HAP-1 (cell line): ENCODE results near the gene ADH5.
"Not testable (repeated sequence)": the region's sequence is repeated elsewhere in the genome, so short reads cannot be mapped to it uniquely, and the experiment has no call there.

Experiments
- DNase-seq, 2 experiments: peaks; one replicate each; pipeline ENCODE4 v3.0.0-alpha.2; 2016 to 2020; ENCODE audit warnings: low spot score in 2 of 2
- H3K27me3 ChIP-seq: fragments of 250-450 bp; sonication (Bioruptor Pico); 2 replicates; pipeline ENCODE4 v1.5.1; 2020; ENCODE audit warnings: low read depth, mild to moderate bottlenecking, moderate library complexity
- H3K36me3 ChIP-seq: fragments of 250-450 bp; sonication (Bioruptor Pico); replicated peaks from 2 replicates; pipeline ENCODE4 v1.5.1; 2020; ENCODE audit warnings: mild to moderate bottlenecking
- H3K4me1 ChIP-seq: fragments of 250-450 bp; sonication (Bioruptor Pico); 2 replicates; pipeline ENCODE4 v1.5.1; 2020; ENCODE audit warnings: mild to moderate bottlenecking
- H3K4me3 ChIP-seq: fragments of 250-450 bp; sonication (Bioruptor Pico); 2 replicates; pipeline ENCODE4 v1.5.1; 2020; ENCODE audit warnings: mild to moderate bottlenecking, moderate library complexity
- H3K9me3 ChIP-seq: fragments of 250-450 bp; sonication (Bioruptor Pico); 2 replicates; pipeline ENCODE4 v1.5.1; 2020; ENCODE audit warnings: mild to moderate bottlenecking, moderate library complexity
- in situ Hi-C: fragments of 300-500 bp; cut with MboI; formaldehyde crosslinking; loops from 3 replicates; pipeline ENCODE4 v1.14.3; 2020; ENCODE audit warnings: low sequenced_read_pairs, inconsistent platforms, mixed read lengths

ADH5 gene

DNA sequence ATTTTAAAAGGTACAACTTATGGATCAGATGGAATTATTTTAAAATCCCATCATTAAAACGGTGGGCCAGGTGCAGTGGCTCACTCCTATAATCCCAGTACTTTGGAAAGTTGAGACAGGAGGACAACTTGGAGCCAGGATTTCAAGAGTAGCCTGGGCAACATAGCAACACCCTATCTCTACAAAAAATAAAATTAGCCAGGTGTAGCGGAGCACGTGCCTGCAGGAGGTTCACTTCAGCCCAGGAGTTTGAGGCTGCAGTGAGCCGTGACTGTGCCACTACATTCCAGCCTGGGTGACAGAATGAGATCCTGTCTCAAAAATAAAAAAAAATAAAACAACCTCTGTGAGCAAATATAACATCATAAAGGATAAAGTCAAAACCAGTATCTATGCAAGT is 11.4 kb downstream of the ADH5 start:
- no peaks in the 10 kb centered on the region for H3K9me3 ChIP-seq
- H3K27me3 ChIP-seq, result no peaks in the 10 kb centered on the region
- in situ Hi-C loops, result no loop called here
- no peak overlapping the region for H3K4me3 ChIP-seq
- DNase-seq, result no peak
- no peaks in the 10 kb centered on the region for H3K4me1 ChIP-seq
- peaks cover 85% of the 10 kb centered on the region for H3K36me3 ChIP-seq

DNA sequence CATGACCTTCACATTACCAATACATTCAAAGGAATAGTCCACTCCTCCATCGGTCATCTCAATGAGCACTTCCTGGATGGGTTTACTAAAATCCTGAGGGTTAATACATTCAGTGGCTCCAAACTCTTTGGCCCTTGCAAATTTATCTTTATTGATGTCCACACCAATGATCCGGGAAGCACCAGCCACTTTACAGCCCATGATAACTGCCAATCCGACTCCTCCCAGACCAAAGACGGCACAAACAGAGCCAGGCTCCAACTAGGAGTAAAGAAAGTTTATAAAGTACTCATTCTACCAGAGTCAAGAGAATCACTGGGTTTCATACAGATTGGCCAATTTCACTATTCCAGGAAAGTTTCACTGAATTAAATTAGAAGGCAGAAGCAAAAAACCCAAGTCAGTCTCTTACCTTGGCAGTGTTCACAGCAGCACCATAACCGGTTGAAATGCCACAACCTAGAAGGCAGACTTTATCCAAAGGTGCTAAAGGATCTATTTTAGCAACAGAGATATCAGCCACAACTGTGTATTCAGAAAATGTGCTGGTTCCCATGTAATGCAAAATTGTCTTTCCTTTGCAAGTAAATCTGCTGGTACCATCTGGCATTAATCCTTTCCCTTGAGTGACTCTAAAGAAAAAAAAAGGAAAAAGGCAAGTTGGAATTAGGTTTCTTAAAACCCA is 12.2 kb downstream of the ADH5 start:
- H3K4me1 ChIP-seq, result no peaks in the 10 kb centered on the region
- peaks cover 85% of the 10 kb centered on the region for H3K36me3 ChIP-seq
- no peak overlapping the region for H3K4me3 ChIP-seq
- in situ Hi-C loops, result no loop called here
- H3K9me3 ChIP-seq, result no peaks in the 10 kb centered on the region
- no peak for DNase-seq
- H3K27me3 ChIP-seq, result no peaks in the 10 kb centered on the region

- H3K27me3 ChIP-seq, result no peaks in the 10 kb centered on the region
- no peak for DNase-seq
- H3K4me1 ChIP-seq, result no peaks in the 10 kb centered on the region
- no peak overlapping the region for H3K4me3 ChIP-seq
- no peaks in the 10 kb centered on the region for H3K9me3 ChIP-seq
- in situ Hi-C loops, result loop anchor here (25.0 kb wide), 1 partner anchor 338 kb away; no protein-coding TSS in a partner anchor
- peaks cover 72% of the 10 kb centered on the region for H3K36me3 ChIP-seq
Observed at GRCh38 chr4:99074816-99075215, 13.8 kb downstream of the ADH5 start.

DNA sequence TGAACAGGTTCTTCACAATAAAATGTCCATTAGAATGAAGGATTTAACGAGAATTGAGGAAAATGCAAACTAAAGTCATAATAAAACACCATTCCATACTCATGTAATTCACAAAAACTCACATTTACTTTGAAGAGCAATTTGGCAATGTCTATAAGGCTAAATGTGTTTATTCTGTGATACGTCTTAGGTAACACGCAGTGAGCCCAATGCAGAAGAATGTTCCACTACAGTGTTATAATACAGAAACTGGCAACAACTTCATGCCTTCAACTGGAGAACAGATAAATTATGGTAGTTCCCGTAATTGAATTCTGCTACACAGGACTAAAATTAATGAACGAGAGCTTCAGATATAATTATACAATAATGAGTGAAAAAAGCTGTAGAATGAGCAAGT is 17.4 kb downstream of the ADH5 start:
- H3K36me3 ChIP-seq, result peaks cover 57% of the 10 kb centered on the region
- in situ Hi-C loops, result loop anchor here (25.0 kb wide), 1 partner anchor 334 kb away; no protein-coding TSS in a partner anchor
- H3K9me3 ChIP-seq, result no peaks in the 10 kb centered on the region

DNA sequence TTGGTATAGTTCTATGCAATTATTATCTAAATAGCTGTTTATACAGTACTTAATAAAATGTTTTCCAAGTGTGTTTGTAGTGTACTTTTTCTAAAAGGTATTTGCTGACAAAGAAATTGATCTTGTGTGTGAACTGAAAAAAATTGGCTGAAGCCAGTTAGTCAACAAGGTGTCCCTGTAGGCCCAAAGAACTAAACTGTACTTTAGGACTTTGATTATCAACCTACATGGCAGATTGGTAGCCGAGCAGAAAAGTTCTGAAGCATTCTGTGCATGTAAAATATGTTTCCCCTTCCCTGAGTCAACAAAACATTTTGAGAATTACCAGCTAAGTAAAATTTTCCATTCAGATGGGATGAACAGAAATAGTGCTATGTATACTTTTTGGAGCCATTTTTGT is 21.0 kb downstream of the ADH5 start:
- Histone ChIP-seq H3K36me3 (peaks cover 38% of the 10 kb centered on the region), H3K4me3 (no peak overlapping the region), H3K27me3 (no peaks in the 10 kb centered on the region), H3K9me3 (no peaks in the 10 kb centered on the region), H3K4me1 (no peaks in the 10 kb centered on the region)
- DNase-seq, result no peak
- in situ Hi-C loops, result loop anchor here (25.0 kb wide), 1 partner anchor 330 kb away; no protein-coding TSS in a partner anchor

More for the DNA sequence above, 17.4 kb downstream of the ADH5 start:
- H3K4me1 ChIP-seq, result no peaks in the 10 kb centered on the region
- H3K4me3 ChIP-seq, result no peak overlapping the region
- no peak for DNase-seq
- H3K27me3 ChIP-seq, result no peaks in the 10 kb centered on the region

GRCh38 chr4:99065521-99065920 is 23.1 kb downstream of the ADH5 start:
- H3K36me3 ChIP-seq, result peaks cover 41% of the 10 kb centered on the region

DNA sequence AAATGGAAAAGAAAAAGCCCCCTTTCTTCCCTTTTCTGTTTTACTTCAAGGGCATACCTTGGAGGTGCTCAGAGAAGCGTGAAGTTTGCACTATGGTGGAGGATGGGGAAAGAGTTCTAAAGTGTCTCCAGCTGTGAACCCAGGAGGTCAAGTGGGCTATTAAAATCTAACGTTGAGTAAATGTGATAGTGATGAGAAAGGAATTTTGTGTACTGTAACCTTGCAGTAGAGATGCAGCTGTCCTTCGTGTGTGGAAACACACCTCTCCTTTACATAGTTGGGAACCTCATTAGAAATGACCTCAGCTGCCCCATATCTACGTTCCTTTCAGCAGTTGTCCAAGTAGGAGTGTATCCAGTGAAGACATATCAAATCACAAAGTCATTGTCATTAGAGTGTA is 26.5 kb downstream of the ADH5 start:
- in situ Hi-C loops, result loop anchor here (25.0 kb wide), 1 partner anchor 325 kb away; no protein-coding TSS in a partner anchor
- Histone ChIP-seq H3K4me1 (no peaks in the 10 kb centered on the region), H3K4me3 (no peak overlapping the region), H3K27me3 (no peaks in the 10 kb centered on the region), H3K36me3 (peaks cover 56% of the 10 kb centered on the region), H3K9me3 (no peaks in the 10 kb centered on the region)
- no peak for DNase-seq

More at GRCh38 chr4:99065521-99065920, 23.1 kb downstream of the ADH5 start:
- not testable (repeated sequence) for H3K27me3 ChIP-seq, H3K4me1 ChIP-seq, DNase-seq, H3K9me3 ChIP-seq, H3K4me3 ChIP-seq
- in situ Hi-C loops, result loop anchor here (25.0 kb wide), 1 partner anchor 328 kb away; no protein-coding TSS in a partner anchor

GRCh38 chr4:99061048-99061700 is 27.4 kb downstream of the ADH5 start:
- H3K4me3 ChIP-seq, result no peak overlapping the region
- in situ Hi-C loops, result loop anchor here (25.0 kb wide), 1 partner anchor 324 kb away; no protein-coding TSS in a partner anchor
- H3K36me3 ChIP-seq, result peaks cover 56% of the 10 kb centered on the region
- H3K27me3 ChIP-seq, result no peaks in the 10 kb centered on the region
- DNase-seq, result no peak
- no peaks in the 10 kb centered on the region for H3K4me1 ChIP-seq
- no peaks in the 10 kb centered on the region for H3K9me3 ChIP-seq

GRCh38 chr4:99059550-99059949 is 29.0 kb downstream of the ADH5 start:
- Histone ChIP-seq H3K4me3 (no peak overlapping the region), H3K27me3 (no peaks in the 10 kb centered on the region), H3K36me3 (peaks cover 49% of the 10 kb centered on the region), H3K4me1 (0 out of 2 replicates have a peak, but pooled peaks cover 2% of the 10 kb centered on the region), H3K9me3 (no peaks in the 10 kb centered on the region)
- no peak for DNase-seq
- in situ Hi-C loops, result loop anchor here (25.0 kb wide), 1 partner anchor 322 kb away; no protein-coding TSS in a partner anchor

DNA sequence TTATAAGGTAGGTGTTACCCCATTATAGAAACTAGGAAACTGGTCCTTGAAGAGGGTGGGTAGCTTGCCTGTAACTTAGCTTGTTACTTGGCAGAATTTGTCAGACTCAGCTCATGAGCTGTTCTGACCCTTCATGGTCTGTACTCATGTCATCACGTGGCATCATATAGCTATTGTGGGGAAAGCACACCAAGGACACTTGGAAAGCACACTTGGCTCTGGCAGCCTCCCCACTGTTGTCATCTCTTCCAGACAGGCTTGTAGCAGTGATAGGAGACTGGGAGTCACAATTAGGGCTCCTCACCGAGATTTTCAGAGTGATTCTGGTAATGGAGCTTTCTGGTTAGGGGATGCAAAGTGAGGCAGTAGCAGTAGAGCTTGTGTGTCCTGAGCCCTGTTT is 30.4 kb downstream of the ADH5 start:
- Histone ChIP-seq H3K4me1 (0 out of 2 replicates have a peak, but pooled peaks cover 2% of the 10 kb centered on the region), H3K27me3 (no peaks in the 10 kb centered on the region), H3K9me3 (no peaks in the 10 kb centered on the region), H3K4me3 (no peak overlapping the region), H3K36me3 (peaks cover 47% of the 10 kb centered on the region)
- no peak for DNase-seq
- in situ Hi-C loops, result loop anchor here (25.0 kb wide), 1 partner anchor 321 kb away; no protein-coding TSS in a partner anchor

DNA sequence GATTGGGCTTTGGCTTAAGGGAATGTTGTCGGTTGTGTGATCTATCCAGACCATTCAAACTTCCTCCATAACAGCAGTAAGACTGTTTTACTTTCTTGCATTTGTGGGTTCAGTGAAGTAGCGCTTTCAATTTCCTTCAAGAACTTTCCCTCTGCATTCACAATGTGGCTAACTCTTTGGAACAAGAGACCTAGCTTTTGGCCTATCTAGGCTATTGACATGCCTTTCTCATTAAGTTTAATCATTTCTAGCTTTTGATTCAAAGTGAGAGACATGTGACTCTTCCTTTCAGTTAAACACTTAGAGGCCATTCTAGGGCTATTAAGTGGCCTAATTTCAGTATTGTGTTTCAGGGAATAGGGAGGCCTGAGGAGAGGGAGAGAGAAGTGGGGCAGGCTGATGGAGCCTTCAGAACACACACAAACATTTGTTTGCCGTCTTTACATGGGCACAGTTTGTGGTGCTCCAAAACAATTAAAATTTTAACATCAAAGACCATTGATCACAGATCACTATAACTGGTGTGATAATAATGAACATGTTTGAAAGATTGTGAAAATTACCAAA is 34.1 kb downstream of the ADH5 start:
- no peak for DNase-seq
- H3K27me3 ChIP-seq, result no peaks in the 10 kb centered on the region
- H3K36me3 ChIP-seq, result peaks cover 64% of the 10 kb centered on the region
- no peak overlapping the region for H3K4me3 ChIP-seq
- no peaks in the 10 kb centered on the region for H3K9me3 ChIP-seq
- 0 out of 2 replicates have a peak, but pooled peaks cover 2% of the 10 kb centered on the region for H3K4me1 ChIP-seq
- in situ Hi-C loops, result loop anchor here (25.0 kb wide), 1 partner anchor 317 kb away; no protein-coding TSS in a partner anchor

DNA sequence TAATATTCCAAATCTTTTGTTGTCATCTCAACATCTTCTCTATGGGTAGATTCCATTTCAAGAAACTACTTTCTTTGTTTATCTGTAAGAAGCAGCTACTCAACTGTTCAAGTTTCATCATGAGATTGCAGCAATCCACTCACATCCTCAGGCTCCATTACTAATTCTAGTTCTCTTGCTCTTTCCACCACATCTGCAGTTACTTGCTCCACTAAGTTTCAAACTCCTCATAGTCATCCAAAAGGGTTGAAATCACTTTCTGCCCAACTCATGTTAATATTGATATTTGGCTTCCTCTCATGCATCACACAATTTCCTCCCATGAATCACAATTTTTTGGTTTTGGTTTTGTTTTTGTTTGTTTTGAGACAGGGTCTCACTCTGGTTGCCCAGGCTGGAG is 35.7 kb downstream of the ADH5 start:
- Histone ChIP-seq H3K9me3 (no peaks in the 10 kb centered on the region), H3K27me3 (no peaks in the 10 kb centered on the region), H3K4me1 (0 out of 2 replicates have a peak, but pooled peaks cover 2% of the 10 kb centered on the region), H3K36me3 (peaks cover 66% of the 10 kb centered on the region), H3K4me3 (no peak overlapping the region)
- DNase-seq, result no peak
- in situ Hi-C loops, result loop anchor here (25.0 kb wide), 1 partner anchor 316 kb away; no protein-coding TSS in a partner anchor

DNA sequence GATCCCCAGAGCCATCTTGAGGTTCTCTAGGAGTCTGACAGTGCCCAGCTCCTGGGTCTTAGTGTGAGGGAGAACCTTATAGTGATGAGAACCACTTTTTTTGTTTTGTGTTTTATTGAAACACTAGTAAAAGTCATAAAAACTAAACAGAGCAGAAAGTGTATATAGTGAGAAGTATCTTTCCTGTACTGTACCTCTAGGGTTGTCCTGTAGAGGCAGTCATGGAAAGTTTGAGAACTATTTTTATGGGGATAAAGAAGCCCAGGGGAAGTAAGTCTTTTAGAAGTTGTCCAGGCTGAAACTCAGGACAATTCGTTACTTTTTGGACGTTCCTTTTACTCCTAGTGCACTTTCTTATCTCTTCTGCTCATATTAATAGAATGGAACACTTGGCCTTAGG is 40.9 kb downstream of the ADH5 start:
- peaks cover 54% of the 10 kb centered on the region for H3K36me3 ChIP-seq
- no peaks in the 10 kb centered on the region for H3K27me3 ChIP-seq
- no peaks in the 10 kb centered on the region for H3K4me1 ChIP-seq
- no peak for DNase-seq
- H3K9me3 ChIP-seq, result no peaks in the 10 kb centered on the region
- in situ Hi-C loops, result no loop called here
- no peak overlapping the region for H3K4me3 ChIP-seq

DNA sequence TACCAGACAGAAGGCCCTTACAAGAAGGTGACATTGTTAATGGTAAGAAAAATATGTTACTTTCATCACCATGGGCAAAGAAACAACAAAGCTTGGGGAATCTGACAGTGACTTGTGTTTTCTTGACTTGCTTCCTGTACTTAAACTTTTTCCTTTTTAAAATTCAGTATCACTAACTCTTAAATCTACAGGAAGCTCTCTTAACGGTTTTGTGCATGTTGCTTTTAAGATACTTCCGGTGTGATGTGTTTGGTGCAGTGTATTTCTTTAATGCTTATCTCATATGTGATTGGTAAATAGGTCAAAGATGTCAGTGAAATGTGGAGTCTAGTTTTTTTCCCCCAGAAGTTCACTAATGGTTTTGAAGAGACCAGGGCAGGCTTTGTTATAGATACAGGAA is 45.2 kb downstream of the ADH5 start:
- no peaks in the 10 kb centered on the region for H3K27me3 ChIP-seq
- in situ Hi-C loops, result no loop called here
- H3K4me3 ChIP-seq, result no peak overlapping the region
- H3K36me3 ChIP-seq, result peaks cover 23% of the 10 kb centered on the region
- no peaks in the 10 kb centered on the region for H3K9me3 ChIP-seq
- no peaks in the 10 kb centered on the region for H3K4me1 ChIP-seq
- DNase-seq, result no peak
